GM23248 (cell line): ENCODE measurements around the gene PIAS1.

Experiments
- EZH2 ChIP-seq: fragments of 200-600 bp; sonication (generic); IDR thresholded peaks from 2 replicates; pipeline ENCODE4 v1.6.1; 2018; ENCODE audit warnings: antibody characterized with exemption, mild to moderate bottlenecking; ENCODE audit not compliant: insufficient read depth, poor library complexity, severe bottlenecking
- EZH2phosphoT487 ChIP-seq: fragments of 200-600 bp; sonication (generic); IDR thresholded peaks from 2 replicates; pipeline ENCODE4 v1.6.1; 2018; ENCODE audit warnings: antibody characterized with exemption, moderate library complexity, mild to moderate bottlenecking, low read depth; ENCODE audit not compliant: insufficient read depth

DNA sequence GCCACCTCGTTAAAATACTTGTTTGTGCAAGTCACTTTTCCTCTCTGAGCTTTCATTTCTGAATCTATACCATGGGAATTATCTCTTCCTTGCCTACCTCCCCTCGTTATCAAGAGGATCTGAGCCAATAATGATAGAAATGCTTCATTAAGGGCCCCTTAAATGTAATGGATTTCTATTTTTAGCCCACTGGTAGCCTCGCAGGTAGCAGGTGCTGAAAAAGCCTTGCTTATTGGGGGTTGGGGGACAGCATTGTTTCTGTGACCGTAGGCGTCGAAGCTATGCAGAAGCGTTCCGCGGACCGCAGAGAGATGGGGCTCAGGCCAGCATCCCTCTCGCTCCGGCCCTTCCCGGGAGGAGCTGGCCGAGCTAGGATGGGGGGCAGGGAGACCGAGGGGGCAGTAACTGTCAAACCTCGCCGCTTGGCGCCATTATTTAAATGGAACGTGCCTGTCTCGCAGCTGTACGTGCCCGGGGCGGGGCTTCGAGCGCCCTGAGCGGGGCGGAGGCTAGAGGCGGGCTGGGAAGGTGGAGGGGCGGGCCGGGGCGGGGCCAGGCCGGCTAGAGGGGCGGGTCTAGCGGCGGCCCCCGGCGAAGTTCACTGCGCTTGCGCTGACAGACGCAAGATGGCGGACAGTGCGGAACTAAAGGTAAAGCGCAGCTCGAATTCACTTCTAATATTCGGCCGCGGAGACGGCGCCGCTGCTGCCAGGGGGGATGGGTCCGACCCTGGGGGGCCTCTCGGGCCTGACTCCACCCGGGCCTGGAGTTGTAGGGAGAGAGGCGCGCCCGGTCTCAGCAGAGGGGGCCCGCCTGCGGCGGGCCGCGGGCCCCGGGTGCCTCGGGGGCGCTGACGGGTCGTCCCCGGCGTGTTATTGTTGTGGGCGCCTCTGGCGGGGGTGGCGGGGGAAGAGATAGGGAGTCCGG is at the start of gene PIAS1:
- TF ChIP-seq EZH2 (no peak), EZH2phosphoT487 (no peak)
